Stomach (tissue), 9 donors: ENCODE measurements around the gene LYPD6B. TPM values are rescaled to one million over a fixed set of nuclear protein-coding genes. Genes with fewer than 3 reads are reported as not detected.

ENCODE experiments used
- DNase-seq, 2 donors: peaks; one replicate each; pipeline versions ENCODE4 v3.0.0 to v3.0.0-alpha.2; 2013 to 2019
- H3K27ac ChIP-seq, 5 donors: fragments of 200-600 bp in 4 of 5; sonication (generic) in 4 of 5; one replicate each; pipeline ENCODE4 v1.5.1; 2013 to 2019; ENCODE audit warnings: mild to moderate bottlenecking in 1 of 5, moderate library complexity in 1 of 5
- H3K27me3 ChIP-seq, 3 donors: fragments of 200-600 bp; sonication (generic); one replicate each; pipeline ENCODE4 v1.5.1; 2017 to 2019; ENCODE audit warnings: mixed run types in 1 of 3
- H3K36me3 ChIP-seq, 4 donors: fragments of 200-600 bp; sonication (generic); 1 replicate in 3 of 4; 2 replicates in 1 of 4; pipeline ENCODE4 v1.5.1; 2016 to 2019
- H3K4me1 ChIP-seq, 4 donors: fragments of 200-600 bp; sonication (generic); one replicate each; pipeline ENCODE4 v1.5.1; 2016 to 2019
- H3K4me3 ChIP-seq, 4 donors: fragments of 200-600 bp; sonication (generic) in 3 of 4; one replicate each; pipeline ENCODE4 v1.5.1; 2016 to 2019; ENCODE audit warnings: mild to moderate bottlenecking in 1 of 4
- H3K9me3 ChIP-seq, 4 donors: fragments of 200-600 bp; sonication (generic); one replicate each; pipeline ENCODE4 v1.5.1; 2016 to 2019
- EP300 ChIP-seq: sonication (generic); formaldehyde crosslinking; IDR thresholded peaks from one replicate; pipeline ENCODE4 v1.6.1; 2017; ENCODE audit warnings: antibody characterized with exemption
- POLR2A ChIP-seq, 4 donors: fragments of 450-650 bp; IDR thresholded peaks; one replicate each; pipeline ENCODE4 v1.6.1; 2016; ENCODE audit warnings: antibody characterized with exemption in 4 of 4, control low read depth in 2 of 4, mild to moderate bottlenecking in 1 of 4, moderate library complexity in 1 of 4
- POLR2AphosphoS5 ChIP-seq, 3 donors: sonication (generic); formaldehyde crosslinking; IDR thresholded peaks; one replicate each; pipeline ENCODE4 v1.6.1; 2016; ENCODE audit warnings: antibody characterized with exemption in 3 of 3
- WGBS, 5 donors: extraction: QIAGEN DNeasy Blood & Tissue Kit in 3 of 5; methylation state at CpG; one replicate each; pipeline versions ENCODE4 v1.1.5 to v1.1.7; 2013 to 2018; 5-methylcytosine and 5-hydroxymethylcytosine counted together
- intact Hi-C: fragments of 100-400 bp; cut with DNase I; formaldehyde crosslinking; loops from one replicate; pipeline ENCODE4 v1.15.1; 2023; ENCODE audit warnings: low total_unique reads
- polyA plus RNA-seq, 3 donors: library from polyadenylated mRNA; stranded (reverse); fragments of 200-250 nt; gene quantifications; one replicate each; pipeline ENCODE4 v1.2.3, GENCODE V29; 2013
- total RNA-seq, 5 donors: library from RNA; depleted of rRNA; stranded (reverse); fragments of >200 nt; gene quantifications; one replicate each; pipeline versions ENCODE4 v1.1.0 to v1.2.3, GENCODE V29; 2014 to 2016
- TF ChIP-seq, protein P1 (sequence below), 7 experiments: fragments of 450-650 bp in 4 of 7; fragments of 200-600 bp in 3 of 7; sonication (generic) in 3 of 7; IDR thresholded peaks; one replicate each; pipeline ENCODE4 v1.5.1; 2016 to 2019; ENCODE audit warnings: antibody characterized with exemption in 7 of 7, control low read depth in 2 of 7, mild to moderate bottlenecking in 1 of 7
- donor health status: healthy with polysubstance abuse.
- donor health status: Bipolar disorder and iron deficiency.
- donor health status: healthy.

The LYPD6B gene
- total and polyA plus RNA-seq, 8 donors, result 10.9 to 88.7 (median 20.5) TPM; not detected in 1

DNA sequence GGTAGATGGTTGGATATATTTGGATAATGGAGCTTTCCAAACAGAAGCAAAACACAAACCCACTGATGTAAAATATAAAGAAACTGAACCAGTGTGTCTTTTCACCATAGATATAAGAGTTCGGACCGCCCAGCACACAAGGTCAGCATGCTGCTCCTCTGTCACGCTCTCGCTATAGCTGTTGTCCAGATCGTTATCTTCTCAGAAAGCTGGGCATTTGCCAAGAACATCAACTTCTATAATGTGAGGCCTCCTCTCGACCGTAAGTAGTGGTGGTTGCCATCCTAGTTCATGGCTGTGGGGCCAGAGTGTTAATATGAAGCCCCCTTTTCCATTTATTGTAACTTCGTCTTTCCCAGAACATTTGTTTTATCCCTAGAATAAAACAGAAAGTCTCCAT is 166.6 kb downstream of the LYPD6B start:
- no peak for TF ChIP-seq POLR2AphosphoS5 (IDR thresholded peaks at IDR 0.05)
- TF ChIP-seq, protein P1, sequence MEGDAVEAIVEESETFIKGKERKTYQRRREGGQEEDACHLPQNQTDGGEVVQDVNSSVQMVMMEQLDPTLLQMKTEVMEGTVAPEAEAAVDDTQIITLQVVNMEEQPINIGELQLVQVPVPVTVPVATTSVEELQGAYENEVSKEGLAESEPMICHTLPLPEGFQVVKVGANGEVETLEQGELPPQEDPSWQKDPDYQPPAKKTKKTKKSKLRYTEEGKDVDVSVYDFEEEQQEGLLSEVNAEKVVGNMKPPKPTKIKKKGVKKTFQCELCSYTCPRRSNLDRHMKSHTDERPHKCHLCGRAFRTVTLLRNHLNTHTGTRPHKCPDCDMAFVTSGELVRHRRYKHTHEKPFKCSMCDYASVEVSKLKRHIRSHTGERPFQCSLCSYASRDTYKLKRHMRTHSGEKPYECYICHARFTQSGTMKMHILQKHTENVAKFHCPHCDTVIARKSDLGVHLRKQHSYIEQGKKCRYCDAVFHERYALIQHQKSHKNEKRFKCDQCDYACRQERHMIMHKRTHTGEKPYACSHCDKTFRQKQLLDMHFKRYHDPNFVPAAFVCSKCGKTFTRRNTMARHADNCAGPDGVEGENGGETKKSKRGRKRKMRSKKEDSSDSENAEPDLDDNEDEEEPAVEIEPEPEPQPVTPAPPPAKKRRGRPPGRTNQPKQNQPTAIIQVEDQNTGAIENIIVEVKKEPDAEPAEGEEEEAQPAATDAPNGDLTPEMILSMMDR (IDR thresholded peaks at IDR 0.05), result no peak
- no peak for TF ChIP-seq POLR2A (IDR thresholded peaks at IDR 0.05)
- TF ChIP-seq EP300, result no peak
- Histone ChIP-seq H3K9me3 (no peaks in the 10 kb centered on the region), H3K36me3 (no peaks in the 10 kb centered on the region), H3K27ac (no peak overlapping the region), H3K4me3 (no peak overlapping the region), H3K27me3 (no peaks in the 10 kb centered on the region), H3K4me1 (peaks cover 0 to 6% (median 0%) of the 10 kb centered on the region in 4 donors)
- 84 to 91% (median 88%) methylated on average over 8 of the region's 8 CpGs for WGBS, 5 donors
- no peak for DNase-seq
- intact Hi-C loops, result no loop called here

DNA sequence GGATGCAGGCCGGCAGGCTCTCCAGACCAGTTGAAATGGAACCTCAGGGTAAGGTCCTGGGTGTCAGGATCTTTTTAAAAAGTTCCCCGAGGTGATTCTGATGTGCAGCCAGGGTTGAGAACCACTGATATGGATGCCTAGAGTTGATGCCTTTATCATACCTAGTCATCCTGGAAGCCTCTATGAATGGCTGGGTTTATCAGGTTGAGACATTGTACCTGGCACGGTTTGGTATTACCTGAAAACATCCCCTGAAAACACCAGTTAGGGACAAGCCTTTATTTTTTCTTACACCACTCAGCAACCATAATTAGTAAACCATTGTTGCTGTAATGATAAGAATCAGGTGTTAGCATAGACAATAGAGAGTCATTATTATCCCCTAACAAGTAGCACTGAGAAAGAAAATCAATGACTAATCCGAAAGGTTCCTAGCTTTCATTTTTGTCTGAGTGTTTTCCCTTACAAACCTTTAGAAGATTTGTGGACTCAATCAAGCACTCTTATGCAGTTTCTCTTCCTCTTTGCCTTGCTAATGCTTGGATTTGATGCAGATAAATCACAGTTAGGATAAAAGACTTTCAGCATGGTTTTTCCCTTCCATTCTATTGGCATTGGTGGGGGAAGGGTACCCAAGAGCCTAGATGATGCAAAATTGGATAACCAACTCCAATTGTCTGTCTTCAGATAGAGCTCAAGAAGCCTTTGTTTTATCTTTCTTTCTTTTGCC is 175.4 kb downstream of the LYPD6B start:
- H3K4me1 ChIP-seq, result no peaks in the 10 kb centered on the region
- no peaks in the 10 kb centered on the region for H3K27me3 ChIP-seq
- no peak overlapping the region for H3K27ac ChIP-seq
- 82 to 86% (median 85%) methylated on average over 4 of the region's 4 CpGs for WGBS, 5 donors
- intact Hi-C loops, result no loop called here
- no peaks in the 10 kb centered on the region for H3K9me3 ChIP-seq
- peaks cover 0 to 21% (median 5%) of the 10 kb centered on the region in 4 donors for H3K36me3 ChIP-seq
- no peak for TF ChIP-seq POLR2A (IDR thresholded peaks at IDR 0.05)
- no peak for TF ChIP-seq EP300
- TF ChIP-seq, protein P1 (IDR thresholded peaks at IDR 0.05), result no peak
- no peak for TF ChIP-seq POLR2AphosphoS5 (IDR thresholded peaks at IDR 0.05)
- no peak for DNase-seq
- no peak overlapping the region for H3K4me3 ChIP-seq

DNA sequence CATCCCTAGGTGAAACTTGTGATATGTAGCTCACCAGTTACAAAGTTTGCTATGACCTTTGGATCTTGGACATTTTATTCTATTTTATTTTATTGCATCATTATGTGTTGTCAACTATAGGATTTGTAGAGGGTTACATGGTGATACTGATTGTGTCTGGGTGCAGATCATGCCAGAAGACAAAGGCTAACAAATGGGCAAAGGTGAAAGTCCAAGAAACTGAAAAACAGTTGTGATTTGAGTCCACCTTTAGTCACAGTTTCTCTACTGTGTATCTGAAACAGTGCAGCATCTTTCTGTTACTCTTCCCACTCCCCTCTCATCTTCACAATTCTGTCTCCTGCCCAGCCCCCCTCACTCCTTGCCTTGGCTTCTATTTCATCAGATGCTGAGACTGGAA is 180.0 kb downstream of the LYPD6B start:
- Histone ChIP-seq H3K27me3 (no peaks in the 10 kb centered on the region), H3K27ac (no peak overlapping the region), H3K36me3 (peaks cover 0 to 13% (median 3%) of the 10 kb centered on the region in 4 donors), H3K4me1 (peaks cover 0 to 17% (median 1%) of the 10 kb centered on the region in 4 donors), H3K9me3 (no peaks in the 10 kb centered on the region), H3K4me3 (no peak overlapping the region)
- intact Hi-C loops, result no loop called here
- no peak for DNase-seq
- no peak for TF ChIP-seq POLR2A (IDR thresholded peaks at IDR 0.05)
- TF ChIP-seq POLR2AphosphoS5 (IDR thresholded peaks at IDR 0.05), result no peak
- no peak for TF ChIP-seq EP300
- TF ChIP-seq, protein P1 (IDR thresholded peaks at IDR 0.05), result no peak

DNA sequence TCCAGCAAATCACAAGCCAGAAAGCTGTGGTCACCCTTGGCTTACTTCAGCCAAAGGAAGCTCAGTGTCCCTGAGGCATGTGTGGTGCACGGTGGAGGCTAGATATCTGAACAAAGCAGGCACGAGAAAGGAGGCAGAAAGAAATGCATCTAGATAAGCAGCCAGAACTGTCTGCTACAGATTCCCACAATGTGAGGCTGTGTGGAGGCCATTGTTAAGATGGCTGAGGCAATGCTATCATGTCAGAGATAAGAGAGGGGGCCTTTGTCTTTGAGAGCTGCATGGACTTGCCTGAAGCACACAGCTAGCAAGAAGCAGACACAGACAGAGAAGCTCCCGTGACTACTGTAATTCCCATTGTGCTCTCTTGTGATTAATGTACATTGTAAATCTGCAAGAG is 181.4 kb downstream of the LYPD6B start:
- Histone ChIP-seq H3K27ac (no peak overlapping the region), H3K36me3 (peaks cover 0 to 3% (median under 1%) of the 10 kb centered on the region in 4 donors), H3K4me1 (peaks cover 0 to 26% (median 11%) of the 10 kb centered on the region in 4 donors), H3K9me3 (no peaks in the 10 kb centered on the region), H3K4me3 (no peak overlapping the region), H3K27me3 (no peaks in the 10 kb centered on the region)
- intact Hi-C loops, result no loop called here
- 48 to 68% (median 56%) methylated on average over 3 of the region's 3 CpGs for WGBS, 5 donors
- DNase-seq, result no peak
- TF ChIP-seq, protein P1 (IDR thresholded peaks at IDR 0.05), result no peak
- no peak for TF ChIP-seq EP300
- TF ChIP-seq POLR2A (IDR thresholded peaks at IDR 0.05), result no peak
- TF ChIP-seq POLR2AphosphoS5 (IDR thresholded peaks at IDR 0.05), result no peak
